ENCODE results near the gene ANGEL1. TPM values are rescaled to one million over a fixed set of nuclear protein-coding genes. Genes with fewer than 3 reads are reported as not detected.

ANGEL1 gene
- total and polyA plus RNA-seq, 9 of the 15 experiments (the other 6 are each of a cell fraction or from before 2014, with no cell fraction given), result 2.1 to 22.2 (median 7.3) TPM

GRCh38 chr14:76761136-76761959 lies 51.3 kb downstream of the ANGEL1 start, which contains the start of gene VASH1 (continued):
- TF ChIP-seq ZNF512 (tag; IDR thresholded peaks at IDR 0.05) (no peak), PPARD (CRISPR knock-in tag; IDR thresholded peaks at IDR 0.05) (no peak), IRF1 (CRISPR knock-in tag; IDR thresholded peaks at IDR 0.05; ENCODE audit: borderline replicate concordance) (no peak), THRAP3 (IDR thresholded peaks at IDR 0.05; ENCODE audit: borderline replicate concordance) (no peak), IRF2 (CRISPR knock-in tag; IDR thresholded peaks at IDR 0.05) (no peak), ELF2 (CRISPR knock-in tag; IDR thresholded peaks at IDR 0.05) (no peak)

Measured in K562 (cell line).